SK-N-SH treated with all-trans-retinoic acid at 6 μM for 48 hours (cell line): Measurements from ENCODE around the gene L2HGDH.

Source experiments
- ATAC-seq: fragments of 200-7000 bp; cut with Tn5 transposase; 3 replicates; pipeline ENCODE4 v1.9.1; 2020; ENCODE audit warnings: mild to moderate bottlenecking, moderate library complexity
- ARNTL ChIP-seq: fragments of 450-650 bp; formaldehyde crosslinking; IDR thresholded peaks from 2 replicates; pipeline ENCODE4 v1.5.0; 2020; ENCODE audit warnings: low read depth, mild to moderate bottlenecking, moderate library complexity, borderline replicate concordance
- BACH2 ChIP-seq: fragments of 250-450 bp; sonication (Bioruptor Pico); IDR thresholded peaks from 2 replicates; pipeline ENCODE4 v1.9.0; 2021; ENCODE audit warnings: mild to moderate bottlenecking, borderline replicate concordance
- CSDC2 ChIP-seq: fragments of 250-450 bp; sonication (Bioruptor Pico); IDR thresholded peaks from 2 replicates; pipeline ENCODE4 v1.5.0; 2020; ENCODE audit warnings: mild to moderate bottlenecking, moderate library complexity
- ESRRG ChIP-seq: fragments of 250-450 bp; sonication (Bioruptor Pico); IDR thresholded peaks from 2 replicates; pipeline ENCODE4 v1.6.1; 2021; ENCODE audit warnings: mild to moderate bottlenecking
- GLIS3 ChIP-seq: fragments of 250-450 bp; sonication (Bioruptor Pico); IDR thresholded peaks from 2 replicates; pipeline ENCODE4 v1.5.0; 2020; ENCODE audit warnings: mild to moderate bottlenecking, moderate library complexity
- ISL1 ChIP-seq: fragments of 250-450 bp; sonication (Bioruptor Pico); IDR thresholded peaks from 2 replicates; pipeline ENCODE4 v2.1.2; 2022; ENCODE audit warnings: mild to moderate bottlenecking, moderate library complexity
- OSR1 ChIP-seq: fragments of 250-450 bp; sonication (Bioruptor Pico); IDR thresholded peaks from 2 replicates; pipeline ENCODE4 v1.8.0; 2022; ENCODE audit warnings: moderate library complexity, mild to moderate bottlenecking, inconsistent platforms
- PPARA ChIP-seq: fragments of 250-450 bp; sonication (Bioruptor Pico); IDR thresholded peaks from 2 replicates; pipeline ENCODE4 v1.5.0; 2020; ENCODE audit warnings: mild to moderate bottlenecking, borderline replicate concordance
- RARB ChIP-seq: fragments of 250-450 bp; sonication (Bioruptor Pico); IDR thresholded peaks from 2 replicates; pipeline ENCODE4 v1.8.0; 2021; ENCODE audit warnings: mild to moderate bottlenecking, moderate library complexity
- SNAI2 ChIP-seq: fragments of 250-450 bp; sonication (Bioruptor Pico); IDR thresholded peaks from 2 replicates; pipeline ENCODE4 v1.5.0; 2020; ENCODE audit warnings: mild to moderate bottlenecking, moderate library complexity
- TCF4 ChIP-seq: fragments of 250-450 bp; sonication (Bioruptor Pico); IDR thresholded peaks from 2 replicates; pipeline ENCODE4 v1.8.0; 2021; ENCODE audit warnings: mild to moderate bottlenecking, moderate library complexity, borderline replicate concordance
- TOX ChIP-seq: fragments of 250-450 bp; sonication (Bioruptor Pico); IDR thresholded peaks from 2 replicates; pipeline ENCODE4 v1.8.0; 2021; ENCODE audit warnings: mild to moderate bottlenecking, moderate library complexity, borderline replicate concordance
- ZC3H10 ChIP-seq: fragments of 250-450 bp; sonication (Bioruptor Pico); IDR thresholded peaks from 2 replicates; pipeline ENCODE4 v1.5.1; 2021; ENCODE audit warnings: mild to moderate bottlenecking, moderate library complexity
- ZFP3 ChIP-seq: fragments of 250-450 bp; sonication (Bioruptor Pico); IDR thresholded peaks from 2 replicates; pipeline ENCODE4 v1.5.0; 2020; ENCODE audit warnings: mild to moderate bottlenecking, moderate library complexity
- ZFP30 ChIP-seq: fragments of 450-650 bp; formaldehyde crosslinking; IDR thresholded peaks from 2 replicates; pipeline ENCODE4 v1.5.0; 2022; ENCODE audit warnings: mild to moderate bottlenecking, moderate library complexity
- ZNF565 ChIP-seq: fragments of 450-650 bp; formaldehyde crosslinking; conservative IDR thresholded peaks from 2 replicates; pipeline ENCODE4 v1.5.0; 2020; ENCODE audit warnings: low read depth, mild to moderate bottlenecking, moderate library complexity
- ZNF70 ChIP-seq: fragments of 450-650 bp; formaldehyde crosslinking; IDR thresholded peaks from 2 replicates; pipeline ENCODE4 v1.5.0; 2020; ENCODE audit warnings: mild to moderate bottlenecking, moderate library complexity
- ZNF8 ChIP-seq: fragments of 450-650 bp; formaldehyde crosslinking; IDR thresholded peaks from 2 replicates; pipeline ENCODE4 v1.5.0; 2020; ENCODE audit warnings: mild to moderate bottlenecking, moderate library complexity
- TF ChIP-seq, protein P1 (sequence below): fragments of 250-450 bp; sonication (Bioruptor Pico); IDR thresholded peaks from 2 replicates; pipeline ENCODE4 v1.8.0; 2021; ENCODE audit warnings: low read depth, mild to moderate bottlenecking, moderate library complexity, borderline replicate concordance
- TF ChIP-seq, protein P2 (sequence below): fragments of 250-450 bp; sonication (Bioruptor Pico); IDR thresholded peaks from 2 replicates; pipeline ENCODE4 v1.5.1; 2020; ENCODE audit warnings: low read depth, mild to moderate bottlenecking, moderate library complexity
- TF ChIP-seq, protein P3 (sequence below): fragments of 250-450 bp; sonication (Bioruptor Pico); IDR thresholded peaks from 2 replicates; pipeline ENCODE4 v1.5.1; 2021; ENCODE audit warnings: mild to moderate bottlenecking, moderate library complexity
- TF ChIP-seq, protein P4 (sequence below): fragments of 250-450 bp; sonication (Bioruptor Pico); IDR thresholded peaks from 2 replicates; pipeline ENCODE4 v1.8.0; 2020; ENCODE audit warnings: mild to moderate bottlenecking, moderate library complexity, borderline replicate concordance
- TF ChIP-seq, protein P5 (sequence below): fragments of 250-450 bp; sonication (Bioruptor Pico); IDR thresholded peaks from 2 replicates; pipeline ENCODE4 v1.5.0; 2020; ENCODE audit warnings: mild to moderate bottlenecking, moderate library complexity

Gene L2HGDH

DNA sequence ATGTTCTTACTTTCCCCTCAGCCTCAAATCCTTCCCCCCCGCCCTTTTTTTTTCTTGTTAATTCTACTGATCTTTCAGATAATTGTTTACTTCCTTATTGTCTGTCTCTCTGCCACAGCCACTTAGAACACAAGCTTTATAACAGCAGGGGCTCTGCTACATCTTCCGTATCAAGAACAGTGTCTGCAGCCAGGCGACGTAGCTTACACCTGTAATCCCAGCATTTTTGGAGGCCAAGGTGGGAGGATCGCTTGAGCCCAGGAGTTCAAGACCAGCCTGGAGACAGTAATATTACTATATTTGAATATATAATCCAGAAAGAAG lies 86.1 kb downstream of the L2HGDH start:
- no peak for TF ChIP-seq OSR1 (CRISPR knock-in tag)
- no peak for TF ChIP-seq ZNF8 (CRISPR knock-in tag)
- TF ChIP-seq, protein P1, sequence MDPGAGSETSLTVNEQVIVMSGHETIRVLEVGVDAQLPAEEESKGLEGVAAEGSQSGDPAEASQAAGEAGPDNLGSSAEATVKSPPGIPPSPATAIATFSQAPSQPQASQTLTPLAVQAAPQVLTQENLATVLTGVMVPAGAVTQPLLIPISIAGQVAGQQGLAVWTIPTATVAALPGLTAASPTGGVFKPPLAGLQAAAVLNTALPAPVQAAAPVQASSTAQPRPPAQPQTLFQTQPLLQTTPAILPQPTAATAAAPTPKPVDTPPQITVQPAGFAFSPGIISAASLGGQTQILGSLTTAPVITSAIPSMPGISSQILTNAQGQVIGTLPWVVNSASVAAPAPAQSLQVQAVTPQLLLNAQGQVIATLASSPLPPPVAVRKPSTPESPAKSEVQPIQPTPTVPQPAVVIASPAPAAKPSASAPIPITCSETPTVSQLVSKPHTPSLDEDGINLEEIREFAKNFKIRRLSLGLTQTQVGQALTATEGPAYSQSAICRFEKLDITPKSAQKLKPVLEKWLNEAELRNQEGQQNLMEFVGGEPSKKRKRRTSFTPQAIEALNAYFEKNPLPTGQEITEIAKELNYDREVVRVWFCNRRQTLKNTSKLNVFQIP: no peak
- no peak for TF ChIP-seq ZFP3 (CRISPR knock-in tag)
- TF ChIP-seq, protein P2, sequence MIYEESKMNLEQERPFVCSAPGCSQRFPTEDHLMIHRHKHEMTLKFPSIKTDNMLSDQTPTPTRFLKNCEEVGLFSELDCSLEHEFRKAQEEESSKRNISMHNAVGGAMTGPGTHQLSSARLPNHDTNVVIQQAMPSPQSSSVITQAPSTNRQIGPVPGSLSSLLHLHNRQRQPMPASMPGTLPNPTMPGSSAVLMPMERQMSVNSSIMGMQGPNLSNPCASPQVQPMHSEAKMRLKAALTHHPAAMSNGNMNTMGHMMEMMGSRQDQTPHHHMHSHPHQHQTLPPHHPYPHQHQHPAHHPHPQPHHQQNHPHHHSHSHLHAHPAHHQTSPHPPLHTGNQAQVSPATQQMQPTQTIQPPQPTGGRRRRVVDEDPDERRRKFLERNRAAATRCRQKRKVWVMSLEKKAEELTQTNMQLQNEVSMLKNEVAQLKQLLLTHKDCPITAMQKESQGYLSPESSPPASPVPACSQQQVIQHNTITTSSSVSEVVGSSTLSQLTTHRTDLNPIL: no peak
- no peak for TF ChIP-seq CSDC2 (CRISPR knock-in tag)
- no peak for TF ChIP-seq TOX (CRISPR knock-in tag)
- TF ChIP-seq ZNF70: no peak
- no peak for TF ChIP-seq GLIS3 (CRISPR knock-in tag)
- no peak for TF ChIP-seq ZFP30 (CRISPR knock-in tag)
- TF ChIP-seq PPARA: no peak
- no peak for TF ChIP-seq SNAI2 (CRISPR knock-in tag)
- TF ChIP-seq, protein P3, sequence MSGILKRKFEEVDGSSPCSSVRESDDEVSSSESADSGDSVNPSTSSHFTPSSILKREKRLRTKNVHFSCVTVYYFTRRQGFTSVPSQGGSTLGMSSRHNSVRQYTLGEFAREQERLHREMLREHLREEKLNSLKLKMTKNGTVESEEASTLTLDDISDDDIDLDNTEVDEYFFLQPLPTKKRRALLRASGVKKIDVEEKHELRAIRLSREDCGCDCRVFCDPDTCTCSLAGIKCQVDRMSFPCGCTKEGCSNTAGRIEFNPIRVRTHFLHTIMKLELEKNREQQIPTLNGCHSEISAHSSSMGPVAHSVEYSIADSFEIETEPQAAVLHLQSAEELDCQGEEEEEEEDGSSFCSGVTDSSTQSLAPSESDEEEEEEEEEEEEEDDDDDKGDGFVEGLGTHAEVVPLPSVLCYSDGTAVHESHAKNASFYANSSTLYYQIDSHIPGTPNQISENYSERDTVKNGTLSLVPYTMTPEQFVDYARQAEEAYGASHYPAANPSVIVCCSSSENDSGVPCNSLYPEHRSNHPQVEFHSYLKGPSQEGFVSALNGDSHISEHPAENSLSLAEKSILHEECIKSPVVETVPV (CRISPR knock-in tag): no peak
- peak; percentile 29 for ATAC-seq

DNA sequence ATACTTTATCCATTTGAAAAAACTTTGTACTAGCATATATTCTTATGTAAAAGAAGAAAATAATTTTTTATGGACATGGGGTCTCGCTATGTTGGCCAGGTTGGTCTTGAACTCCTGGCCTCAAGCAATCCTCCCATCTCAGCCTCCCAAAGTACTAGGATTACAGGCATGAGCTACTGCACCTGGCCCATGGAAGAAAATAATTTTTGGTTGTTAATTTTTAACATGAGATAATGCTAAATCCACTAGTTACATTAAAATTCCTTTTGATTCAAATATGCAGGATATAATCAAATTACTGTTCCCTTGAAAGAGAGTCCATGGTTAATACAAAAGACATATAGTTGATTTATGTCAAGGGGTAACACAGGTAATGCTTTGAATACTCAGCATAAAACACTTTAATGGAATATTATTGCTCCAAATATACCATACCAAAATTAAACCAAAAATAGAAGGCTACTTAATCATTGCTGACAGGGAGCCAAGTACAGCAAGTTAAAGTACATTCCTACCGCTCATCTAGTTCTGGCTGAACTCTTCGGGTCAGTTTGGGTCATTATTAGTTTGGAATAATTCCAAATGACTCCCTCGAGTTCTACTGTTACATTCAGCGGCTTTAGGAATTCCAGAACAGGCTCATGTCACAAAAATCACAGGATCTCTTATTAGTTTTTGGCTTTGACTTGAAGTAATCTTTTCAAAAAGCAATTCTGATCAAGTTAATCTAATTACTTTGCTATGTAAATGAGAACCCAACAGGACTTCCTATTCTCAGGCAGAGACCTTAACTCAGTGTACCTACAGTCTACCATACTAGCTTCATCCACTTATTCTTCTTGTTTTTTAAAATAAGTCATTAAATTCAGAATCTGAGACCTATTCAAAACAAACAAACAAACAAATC lies 86.7 kb downstream of the L2HGDH start:
- ATAC-seq: peak; percentile 85
- TF ChIP-seq OSR1 (CRISPR knock-in tag) (no peak), ZNF70 (no peak), ZFP30 (CRISPR knock-in tag) (no peak), ISL1 (CRISPR knock-in tag) (peak; percentile 100), TCF4 (0 out of 2 replicates have a peak, but pooled peaks have one; percentile 66), ZFP3 (CRISPR knock-in tag) (peak; percentile 68), RARB (peak; percentile 52; the same call in 1 of the 2 replicates), ESRRG (peak; percentile 94; the same call in 1 of the 2 replicates), PPARA (no peak), ZNF565 (CRISPR knock-in tag) (peak; percentile 74; the same call in 1 of the 2 replicates), ZNF8 (CRISPR knock-in tag) (no peak), CSDC2 (CRISPR knock-in tag) (peak; percentile 79; the same call in 1 of the 2 replicates), TOX (CRISPR knock-in tag) (no peak), BACH2 (no peak), ARNTL (no peak), ZC3H10 (CRISPR knock-in tag) (peak; percentile 86), GLIS3 (CRISPR knock-in tag) (peak; percentile 91), SNAI2 (CRISPR knock-in tag) (no peak; the same call in none of the 2 replicates)
- TF ChIP-seq, protein P4, sequence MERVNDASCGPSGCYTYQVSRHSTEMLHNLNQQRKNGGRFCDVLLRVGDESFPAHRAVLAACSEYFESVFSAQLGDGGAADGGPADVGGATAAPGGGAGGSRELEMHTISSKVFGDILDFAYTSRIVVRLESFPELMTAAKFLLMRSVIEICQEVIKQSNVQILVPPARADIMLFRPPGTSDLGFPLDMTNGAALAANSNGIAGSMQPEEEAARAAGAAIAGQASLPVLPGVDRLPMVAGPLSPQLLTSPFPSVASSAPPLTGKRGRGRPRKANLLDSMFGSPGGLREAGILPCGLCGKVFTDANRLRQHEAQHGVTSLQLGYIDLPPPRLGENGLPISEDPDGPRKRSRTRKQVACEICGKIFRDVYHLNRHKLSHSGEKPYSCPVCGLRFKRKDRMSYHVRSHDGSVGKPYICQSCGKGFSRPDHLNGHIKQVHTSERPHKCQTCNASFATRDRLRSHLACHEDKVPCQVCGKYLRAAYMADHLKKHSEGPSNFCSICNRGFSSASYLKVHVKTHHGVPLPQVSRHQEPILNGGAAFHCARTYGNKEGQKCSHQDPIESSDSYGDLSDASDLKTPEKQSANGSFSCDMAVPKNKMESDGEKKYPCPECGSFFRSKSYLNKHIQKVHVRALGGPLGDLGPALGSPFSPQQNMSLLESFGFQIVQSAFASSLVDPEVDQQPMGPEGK (CRISPR knock-in tag): peak; percentile 97
- TF ChIP-seq, protein P5, sequence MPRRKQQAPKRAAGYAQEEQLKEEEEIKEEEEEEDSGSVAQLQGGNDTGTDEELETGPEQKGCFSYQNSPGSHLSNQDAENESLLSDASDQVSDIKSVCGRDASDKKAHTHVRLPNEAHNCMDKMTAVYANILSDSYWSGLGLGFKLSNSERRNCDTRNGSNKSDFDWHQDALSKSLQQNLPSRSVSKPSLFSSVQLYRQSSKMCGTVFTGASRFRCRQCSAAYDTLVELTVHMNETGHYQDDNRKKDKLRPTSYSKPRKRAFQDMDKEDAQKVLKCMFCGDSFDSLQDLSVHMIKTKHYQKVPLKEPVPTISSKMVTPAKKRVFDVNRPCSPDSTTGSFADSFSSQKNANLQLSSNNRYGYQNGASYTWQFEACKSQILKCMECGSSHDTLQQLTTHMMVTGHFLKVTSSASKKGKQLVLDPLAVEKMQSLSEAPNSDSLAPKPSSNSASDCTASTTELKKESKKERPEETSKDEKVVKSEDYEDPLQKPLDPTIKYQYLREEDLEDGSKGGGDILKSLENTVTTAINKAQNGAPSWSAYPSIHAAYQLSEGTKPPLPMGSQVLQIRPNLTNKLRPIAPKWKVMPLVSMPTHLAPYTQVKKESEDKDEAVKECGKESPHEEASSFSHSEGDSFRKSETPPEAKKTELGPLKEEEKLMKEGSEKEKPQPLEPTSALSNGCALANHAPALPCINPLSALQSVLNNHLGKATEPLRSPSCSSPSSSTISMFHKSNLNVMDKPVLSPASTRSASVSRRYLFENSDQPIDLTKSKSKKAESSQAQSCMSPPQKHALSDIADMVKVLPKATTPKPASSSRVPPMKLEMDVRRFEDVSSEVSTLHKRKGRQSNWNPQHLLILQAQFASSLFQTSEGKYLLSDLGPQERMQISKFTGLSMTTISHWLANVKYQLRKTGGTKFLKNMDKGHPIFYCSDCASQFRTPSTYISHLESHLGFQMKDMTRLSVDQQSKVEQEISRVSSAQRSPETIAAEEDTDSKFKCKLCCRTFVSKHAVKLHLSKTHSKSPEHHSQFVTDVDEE (CRISPR knock-in tag): peak; percentile 72
- TF ChIP-seq, protein P1: peak; percentile 47; the same call in 1 of the 2 replicates
- TF ChIP-seq, protein P2: peak; percentile 97
- TF ChIP-seq, protein P3 (CRISPR knock-in tag): 0 out of 2 replicates have a peak, but pooled peaks have one; percentile 27
